GM18498 (cell line): ENCODE results near the gene CEP152.
"Not testable (repeated sequence)": the region's sequence is repeated elsewhere in the genome, so short reads cannot be mapped to it uniquely, and the experiment has no call there.

ENCODE experiments used
- ATAC-seq: cut with Tn5 transposase; IDR thresholded peaks from one replicate; pipeline ENCODE4 v1.9.1; 2021; ENCODE audit warnings: mild to moderate bottlenecking, moderate library complexity; ENCODE audit not compliant: unreplicated experiment

CEP152 gene

GRCh38 chr15:48810414-48811324 lies at the start of gene CEP152:
CEP152 (minus strand) TSS chr15:48811069; CDS start chr15:48805649, 5,420 bp downstream.
- peak; percentile 96 for ATAC-seq

- ATAC-seq, result no peak
These were observed 48.6 kb upstream of the CEP152 start for GRCh38 chr15:48859426-48859825.

- ATAC-seq, result no peak
These were observed 47.5 kb upstream of the CEP152 start for GRCh38 chr15:48858401-48858800.

- ATAC-seq, result no peak
These were observed 46.1 kb upstream of the CEP152 start for GRCh38 chr15:48856942-48857341.

- no peak for ATAC-seq
These were observed 44.9 kb upstream of the CEP152 start for GRCh38 chr15:48855501-48856440.

GRCh38 chr15:48854434-48854833 lies 43.6 kb upstream of the CEP152 start:
- not testable (repeated sequence) for ATAC-seq

- no peak for ATAC-seq
These were observed 41.1 kb upstream of the CEP152 start for GRCh38 chr15:48851956-48852355.

GRCh38 chr15:48850648-48851047 lies 39.8 kb upstream of the CEP152 start:
- ATAC-seq, result no peak

- no peak for ATAC-seq
These were observed 34.3 kb upstream of the CEP152 start for GRCh38 chr15:48845123-48845522.

- ATAC-seq, result no peak
These were observed 31.6 kb upstream of the CEP152 start for GRCh38 chr15:48842501-48842900.

GRCh38 chr15:48834756-48835155 lies 23.9 kb upstream of the CEP152 start:
- no peak for ATAC-seq

- ATAC-seq, result no peak
These were observed 22.8 kb upstream of the CEP152 start for GRCh38 chr15:48833526-48834239.

- ATAC-seq, result no peak
These were observed 21.8 kb upstream of the CEP152 start for GRCh38 chr15:48832648-48833047.

- ATAC-seq, result no peak
These were observed 18.0 kb upstream of the CEP152 start for GRCh38 chr15:48828906-48829305.

GRCh38 chr15:48828471-48828870 lies 17.6 kb upstream of the CEP152 start:
- no peak for ATAC-seq

GRCh38 chr15:48825075-48825474 lies 14.2 kb upstream of the CEP152 start:
- no peak for ATAC-seq

GRCh38 chr15:48823706-48824105 lies 12.8 kb upstream of the CEP152 start:
- ATAC-seq, result no peak

- ATAC-seq, result no peak
These were observed 12.4 kb upstream of the CEP152 start for GRCh38 chr15:48823237-48823636.

- no peak for ATAC-seq
These were observed 3.4 kb upstream of the CEP152 start for GRCh38 chr15:48814286-48814685.

GRCh38 chr15:48811325-48811958 lies 573 bp upstream of the CEP152 start:
- ATAC-seq, result no peak
